OCI-LY7 (cell line): ENCODE results near the gene ZIC5.

Experiments used
- EZH2phosphoT487 ChIP-seq: fragments of 200-600 bp; sonication (generic); IDR thresholded peaks from 2 replicates; pipeline ENCODE4 v1.6.1; 2018; ENCODE audit warnings: low read depth, borderline replicate concordance, mild to moderate bottlenecking, mixed run types, antibody characterized with exemption, low read length, moderate library complexity, mixed read lengths
- TF ChIP-seq, protein P1 (sequence below): fragments of 200-600 bp; sonication (generic); conservative IDR thresholded peaks from 2 replicates; pipeline ENCODE4 v1.5.1; 2014; ENCODE audit warnings: mild to moderate bottlenecking, antibody characterized with exemption, low read length, moderate library complexity, mixed read lengths

DNA sequence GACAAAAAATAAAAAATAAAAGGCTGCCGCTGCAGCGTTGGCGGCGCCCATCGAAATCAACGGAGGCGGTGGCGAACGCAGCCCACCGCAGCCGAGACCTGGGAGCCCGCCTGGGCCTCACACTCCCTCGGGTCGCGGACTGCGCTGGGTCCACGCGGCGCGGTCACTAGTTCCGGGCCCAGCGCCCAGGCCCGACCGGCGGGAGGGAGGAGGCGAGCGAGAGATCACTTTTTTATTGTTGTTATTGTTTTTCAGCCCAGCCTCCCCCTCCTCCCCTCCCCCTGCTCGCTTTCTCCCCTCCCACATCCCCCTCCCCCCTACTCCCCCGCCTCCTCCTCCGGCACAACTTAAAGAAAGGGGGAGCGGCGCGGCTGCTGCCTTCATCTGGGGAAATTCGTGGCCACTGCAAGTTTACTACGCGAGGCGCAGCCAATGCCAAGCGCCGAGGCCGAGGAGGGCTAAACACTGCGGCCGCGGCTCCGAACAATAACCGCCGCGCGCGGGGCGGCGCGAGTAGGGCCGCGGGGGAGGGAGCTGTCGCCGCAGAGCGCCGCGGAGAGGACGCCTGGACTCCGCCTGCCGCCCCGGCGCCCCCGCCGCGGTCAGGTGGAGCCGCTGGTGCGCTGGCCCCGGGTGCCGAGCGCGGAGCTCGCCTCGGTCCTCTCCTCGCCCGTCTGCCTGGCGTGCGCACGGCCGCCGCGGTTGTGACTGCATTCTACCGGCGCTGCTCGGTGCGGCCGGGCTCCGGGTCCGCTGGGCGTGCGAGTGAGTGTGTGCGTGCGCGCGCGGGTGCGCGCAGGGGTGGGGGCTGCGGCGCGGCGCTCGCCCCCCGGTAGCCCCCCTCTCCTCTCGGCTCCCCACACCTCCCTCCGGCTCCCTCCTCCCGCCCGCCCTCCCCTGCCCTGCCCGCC is 9.5 kb upstream of the ZIC5 start:
- TF ChIP-seq, protein P1, sequence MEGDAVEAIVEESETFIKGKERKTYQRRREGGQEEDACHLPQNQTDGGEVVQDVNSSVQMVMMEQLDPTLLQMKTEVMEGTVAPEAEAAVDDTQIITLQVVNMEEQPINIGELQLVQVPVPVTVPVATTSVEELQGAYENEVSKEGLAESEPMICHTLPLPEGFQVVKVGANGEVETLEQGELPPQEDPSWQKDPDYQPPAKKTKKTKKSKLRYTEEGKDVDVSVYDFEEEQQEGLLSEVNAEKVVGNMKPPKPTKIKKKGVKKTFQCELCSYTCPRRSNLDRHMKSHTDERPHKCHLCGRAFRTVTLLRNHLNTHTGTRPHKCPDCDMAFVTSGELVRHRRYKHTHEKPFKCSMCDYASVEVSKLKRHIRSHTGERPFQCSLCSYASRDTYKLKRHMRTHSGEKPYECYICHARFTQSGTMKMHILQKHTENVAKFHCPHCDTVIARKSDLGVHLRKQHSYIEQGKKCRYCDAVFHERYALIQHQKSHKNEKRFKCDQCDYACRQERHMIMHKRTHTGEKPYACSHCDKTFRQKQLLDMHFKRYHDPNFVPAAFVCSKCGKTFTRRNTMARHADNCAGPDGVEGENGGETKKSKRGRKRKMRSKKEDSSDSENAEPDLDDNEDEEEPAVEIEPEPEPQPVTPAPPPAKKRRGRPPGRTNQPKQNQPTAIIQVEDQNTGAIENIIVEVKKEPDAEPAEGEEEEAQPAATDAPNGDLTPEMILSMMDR, result no peak
- TF ChIP-seq EZH2phosphoT487, result no peak
